ENCODE measurements around the gene WNT5B. TPM values are rescaled to one million over a fixed set of nuclear protein-coding genes. Genes with fewer than 3 reads are reported as not detected.
"Not testable (repeated sequence)": the region's sequence is repeated elsewhere in the genome, so short reads cannot be mapped to it uniquely, and the experiment has no call there.

WNT5B gene
- polyA plus RNA-seq, 1 donor, result 34.3 TPM

- DNase-seq (ENCODE audit: low read depth), result no peak
These were observed 30.3 kb upstream of the WNT5B start for GRCh38 chr12:1598757-1599156.

GRCh38 chr12:1602706-1603105 lies 26.3 kb upstream of the WNT5B start:
- DNase-seq (ENCODE audit: low read depth), result not testable (repeated sequence)

DNA sequence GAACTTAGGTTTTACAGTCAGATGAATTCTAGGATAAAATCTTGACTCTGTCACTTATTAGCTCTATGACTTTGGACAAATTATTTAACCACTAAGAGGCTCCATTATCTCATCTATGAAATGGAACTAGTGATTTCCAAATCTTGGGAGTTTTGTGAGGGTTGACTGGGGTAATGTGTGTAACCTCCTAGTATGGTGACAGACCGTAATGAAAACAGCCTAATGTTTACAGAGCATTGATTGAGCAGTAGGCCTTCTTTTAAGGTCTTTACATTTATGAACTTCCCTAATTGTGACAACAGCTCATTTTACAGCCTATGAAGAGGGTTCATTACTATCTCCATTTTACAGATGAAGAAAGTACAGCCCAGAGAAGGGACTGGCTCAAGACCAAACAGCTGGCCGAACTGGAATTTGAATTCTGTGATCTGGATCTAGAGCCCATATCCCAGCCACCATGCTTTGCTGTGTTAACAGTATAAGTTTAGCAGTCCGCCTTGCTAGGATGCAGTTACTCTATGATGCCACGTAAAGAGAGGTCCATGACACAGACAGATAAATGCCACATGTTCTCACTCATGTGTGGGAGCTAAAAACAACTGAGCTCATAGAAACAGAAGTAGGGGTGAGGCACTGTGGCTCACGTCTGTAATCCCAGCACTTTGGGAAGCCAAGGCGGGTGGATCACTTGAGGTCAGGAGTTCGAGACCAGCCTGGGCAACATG lies 25.6 kb upstream of the WNT5B start:
- no peak for DNase-seq (ENCODE audit: low read depth)

GRCh38 chr12:1604464-1604863 lies 24.6 kb upstream of the WNT5B start:
- no peak for DNase-seq (ENCODE audit: low read depth)

DNA sequence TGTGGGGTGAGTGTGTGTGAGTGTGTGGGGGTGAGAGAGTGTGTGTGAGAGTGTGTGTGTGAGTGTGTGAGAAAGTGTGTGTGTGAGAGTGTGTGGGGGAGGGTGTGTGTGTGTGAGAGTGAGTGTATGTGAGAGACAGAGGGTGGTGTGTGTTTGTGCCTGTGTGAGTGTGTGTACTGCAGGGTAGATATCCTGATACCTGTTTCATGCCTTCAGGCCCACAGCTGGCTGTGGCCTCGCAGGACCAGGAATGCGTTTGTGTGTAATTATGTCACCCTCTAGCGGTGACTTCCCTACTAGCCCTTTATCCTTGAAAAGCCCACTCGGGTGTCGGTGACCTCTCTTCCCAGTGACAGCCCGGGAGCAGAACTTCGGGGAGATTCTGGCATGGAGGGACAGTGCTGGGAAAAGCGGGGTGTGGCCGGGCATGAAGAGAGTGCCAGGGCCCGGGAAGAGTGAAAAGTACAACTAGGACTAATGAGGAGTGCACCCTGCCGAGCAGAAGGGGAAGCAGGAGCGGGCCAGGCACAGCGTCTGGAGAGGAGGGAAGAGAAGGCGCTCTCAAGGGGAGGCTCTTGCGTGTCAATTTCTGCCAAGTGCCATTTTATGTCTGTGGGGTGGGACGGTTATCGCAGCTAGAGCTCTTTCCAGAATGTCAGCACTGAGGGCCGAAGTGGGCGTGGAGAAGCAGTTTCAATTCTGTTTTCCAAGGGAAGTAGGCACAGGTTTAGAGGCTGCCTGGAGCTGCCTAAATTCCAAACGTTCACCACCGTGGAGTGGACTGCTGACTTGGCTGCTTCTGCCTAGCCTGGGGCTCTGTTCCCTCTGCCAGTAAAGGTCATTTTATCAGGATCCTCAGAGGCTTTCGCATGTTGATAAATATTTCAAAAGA lies 23.7 kb upstream of the WNT5B start:
- DNase-seq (ENCODE audit: low read depth), result peak; percentile 77

DNA sequence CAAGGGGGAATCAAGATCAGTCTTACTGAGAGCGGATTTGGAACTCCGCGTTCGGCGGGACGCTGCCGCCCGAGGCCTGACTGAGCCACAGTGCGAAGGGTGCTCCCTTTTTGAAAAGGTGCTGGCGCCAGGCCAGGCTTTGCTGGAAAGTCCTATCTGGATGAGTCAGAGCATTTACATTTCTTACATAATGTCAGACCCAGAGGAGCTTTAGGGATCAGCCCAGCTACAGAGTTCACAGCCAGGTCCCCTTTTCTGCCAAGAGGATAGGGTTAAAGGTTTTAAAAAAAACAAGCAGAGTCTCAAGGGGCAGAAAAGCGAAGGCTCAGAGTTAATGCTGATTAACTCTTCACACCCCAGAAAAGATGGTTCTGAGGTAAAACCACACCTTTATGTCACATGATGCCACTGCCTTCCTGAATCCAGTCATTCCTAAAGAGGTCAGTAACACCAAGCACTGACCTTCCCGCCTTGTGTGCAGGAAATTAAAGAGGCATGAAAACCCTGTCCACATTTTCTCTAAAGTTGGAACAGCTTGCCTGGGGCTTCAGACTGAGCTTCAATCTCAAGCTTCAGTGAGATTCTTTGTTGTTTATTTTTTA lies 22.9 kb upstream of the WNT5B start:
- DNase-seq (ENCODE audit: low read depth), result no peak

DNA sequence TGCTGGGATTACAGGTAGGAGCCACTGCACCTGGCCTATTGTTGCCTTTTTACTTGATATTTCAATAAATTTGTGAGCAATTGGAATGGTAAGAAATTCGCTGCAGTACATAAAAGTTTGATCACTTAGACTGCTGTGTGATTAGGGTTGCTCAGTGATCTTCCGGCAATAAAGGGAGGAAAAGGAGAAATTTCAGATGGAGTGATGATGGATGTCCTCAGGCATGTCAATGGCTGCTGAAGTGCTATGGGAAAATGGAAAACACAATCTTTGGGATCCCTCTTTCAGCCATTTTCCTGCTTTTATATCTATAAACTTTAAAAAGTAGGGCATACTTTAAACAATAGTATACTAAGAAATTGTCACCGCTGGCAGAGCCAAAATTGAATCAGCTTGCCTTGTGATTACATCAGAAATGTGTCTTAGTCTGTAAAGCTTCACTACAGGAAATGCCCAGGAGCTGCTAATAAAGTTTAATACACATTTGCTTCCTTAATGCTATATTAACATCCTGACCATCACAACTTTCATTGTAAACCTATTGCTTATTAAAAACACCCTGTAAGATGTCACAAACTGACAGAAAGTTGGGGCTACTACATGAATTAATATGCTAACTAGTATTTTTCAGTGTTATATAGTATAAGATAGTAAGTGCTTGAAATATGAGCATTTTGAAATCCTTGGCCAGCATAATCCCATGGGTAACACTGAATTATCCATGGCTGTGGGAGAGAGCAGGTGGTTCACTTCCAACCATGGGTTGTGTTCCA lies 20.9 kb upstream of the WNT5B start:
- DNase-seq (ENCODE audit: low read depth), result no peak

GRCh38 chr12:1608713-1609119 lies 20.3 kb upstream of the WNT5B start:
- no peak for DNase-seq (ENCODE audit: low read depth)

DNA sequence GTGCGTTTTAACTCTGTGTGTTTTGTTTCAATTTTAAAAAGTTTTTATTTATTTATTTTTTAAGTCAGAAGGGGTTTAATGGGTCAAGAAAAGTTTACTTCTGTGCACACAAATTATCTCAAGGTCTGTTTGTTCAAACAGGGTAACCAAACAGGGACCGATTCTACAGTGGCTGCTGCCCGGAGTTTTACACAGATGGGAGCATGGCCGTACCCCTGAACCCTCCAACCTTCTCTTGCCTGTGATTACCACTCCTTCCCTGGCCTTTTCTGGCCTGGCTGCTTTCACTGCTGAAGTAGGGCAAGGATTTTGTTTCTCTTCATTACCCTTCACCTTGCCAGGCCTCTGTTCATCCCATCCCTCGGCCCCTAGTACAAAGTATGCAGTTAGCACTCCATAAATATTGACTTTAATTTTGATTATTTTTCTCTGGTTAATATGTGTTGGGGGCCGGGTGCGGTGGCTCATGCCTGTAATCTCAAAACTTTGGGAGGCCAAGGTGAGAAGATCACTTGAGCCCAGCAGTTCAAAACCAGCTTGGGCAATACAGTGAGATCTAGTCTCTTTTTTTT lies 18.9 kb upstream of the WNT5B start:
- DNase-seq (ENCODE audit: low read depth), result no peak

DNA sequence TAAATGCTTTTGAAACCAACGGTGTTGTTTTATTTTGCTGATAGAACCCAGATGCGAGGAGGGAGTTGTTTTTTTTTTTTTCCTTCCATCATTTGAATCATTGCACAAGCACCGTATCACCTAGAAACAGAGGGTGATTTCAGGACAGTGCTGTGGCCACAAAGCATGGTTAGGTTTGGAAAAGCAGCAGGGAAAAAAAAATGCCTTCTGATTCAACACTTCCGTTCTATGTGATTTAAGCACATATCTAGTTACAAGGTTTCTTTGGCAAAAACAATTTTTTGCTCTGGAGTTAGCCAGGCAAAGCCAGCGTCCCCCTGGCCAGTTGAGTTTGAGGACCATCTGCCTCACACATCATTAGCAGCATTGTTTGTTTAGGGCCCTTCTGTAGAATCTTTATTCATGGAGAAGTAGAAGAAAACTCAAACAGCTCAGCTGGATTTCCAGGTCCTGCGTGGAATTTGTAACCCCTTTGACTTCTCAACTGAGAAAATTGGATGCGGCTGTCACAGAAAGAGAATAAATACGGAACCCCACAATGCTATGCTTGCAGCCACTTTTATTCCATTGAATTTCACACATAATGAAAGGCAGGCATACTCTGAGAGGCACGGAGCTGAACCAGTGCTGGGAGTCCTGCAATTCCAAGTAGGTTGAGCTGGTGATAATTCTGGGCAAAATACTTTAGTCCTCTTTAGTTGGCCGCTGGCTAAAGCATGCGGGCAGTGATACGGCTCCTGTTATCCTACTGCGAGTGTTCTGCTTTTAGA lies 17.0 kb upstream of the WNT5B start:
- DNase-seq (ENCODE audit: low read depth), result no peak

- DNase-seq (ENCODE audit: low read depth), result no peak
These were observed 15.2 kb upstream of the WNT5B start for GRCh38 chr12:1613860-1614259.

DNA sequence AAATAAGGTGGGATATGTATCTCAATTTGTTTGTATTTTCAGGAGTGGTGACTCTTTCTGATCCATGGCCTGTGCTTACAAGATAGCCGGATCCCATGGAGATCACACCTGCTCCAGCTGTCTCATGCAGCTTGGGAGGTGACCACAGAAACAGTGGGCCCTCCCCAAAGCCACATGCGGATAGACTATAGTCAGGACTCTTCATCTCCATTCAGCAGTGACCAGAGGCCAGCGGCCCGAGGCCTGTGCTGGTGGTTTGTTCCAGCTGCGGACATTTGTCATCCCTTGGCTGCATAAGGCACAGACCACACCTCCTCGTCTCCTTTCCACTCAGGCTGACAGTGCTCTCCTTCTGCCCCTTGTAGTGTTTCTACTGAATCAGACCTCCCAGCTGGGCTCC lies 14.7 kb upstream of the WNT5B start:
- no peak for DNase-seq (ENCODE audit: low read depth)

- no peak for DNase-seq (ENCODE audit: low read depth)
These were observed 12.6 kb upstream of the WNT5B start for GRCh38 chr12:1616233-1617066.

DNA sequence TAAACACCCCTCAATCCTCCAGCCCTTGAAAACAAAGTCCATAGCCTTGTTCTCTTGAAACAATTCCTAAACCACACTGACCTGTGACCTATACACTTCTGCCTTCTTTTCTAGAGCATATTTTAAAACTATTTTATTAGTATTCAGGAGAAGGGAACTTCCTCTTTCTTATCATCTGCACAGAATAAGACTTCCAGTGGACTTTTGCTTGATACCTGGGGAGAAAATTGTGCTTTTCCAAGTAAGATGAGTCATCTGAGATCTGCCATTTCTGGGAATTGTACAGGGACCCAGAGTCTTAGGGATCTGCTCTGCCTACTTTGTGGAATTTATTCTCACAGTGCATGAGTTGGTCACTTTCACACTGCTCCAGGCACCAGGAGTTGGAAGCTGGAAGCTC lies 10.5 kb upstream of the WNT5B start:
- DNase-seq (ENCODE audit: low read depth), result no peak

GRCh38 chr12:1619159-1619558 lies 9.9 kb upstream of the WNT5B start:
- DNase-seq (ENCODE audit: low read depth), result no peak

GRCh38 chr12:1619587-1619986 lies 9.4 kb upstream of the WNT5B start:
- DNase-seq (ENCODE audit: low read depth), result no peak

DNA sequence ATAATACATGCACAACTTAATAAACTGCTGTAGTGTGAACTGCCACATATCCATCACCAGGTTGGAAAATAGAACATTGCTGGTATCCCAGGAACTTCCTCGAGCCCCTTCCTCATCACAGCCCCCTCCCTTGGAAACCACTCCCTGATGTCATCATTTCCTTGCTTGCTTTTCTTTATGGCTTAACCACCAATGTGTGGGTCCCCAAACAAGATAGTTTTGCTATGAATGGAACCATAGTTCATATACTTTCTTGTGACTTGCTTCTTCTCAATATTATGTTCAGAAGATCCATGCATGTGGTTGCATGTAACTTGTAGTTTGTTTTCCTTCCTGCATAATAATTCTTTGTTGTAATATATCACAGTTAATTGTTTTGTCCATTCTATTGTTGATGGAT lies 8.9 kb upstream of the WNT5B start:
- DNase-seq (ENCODE audit: low read depth), result no peak

DNA sequence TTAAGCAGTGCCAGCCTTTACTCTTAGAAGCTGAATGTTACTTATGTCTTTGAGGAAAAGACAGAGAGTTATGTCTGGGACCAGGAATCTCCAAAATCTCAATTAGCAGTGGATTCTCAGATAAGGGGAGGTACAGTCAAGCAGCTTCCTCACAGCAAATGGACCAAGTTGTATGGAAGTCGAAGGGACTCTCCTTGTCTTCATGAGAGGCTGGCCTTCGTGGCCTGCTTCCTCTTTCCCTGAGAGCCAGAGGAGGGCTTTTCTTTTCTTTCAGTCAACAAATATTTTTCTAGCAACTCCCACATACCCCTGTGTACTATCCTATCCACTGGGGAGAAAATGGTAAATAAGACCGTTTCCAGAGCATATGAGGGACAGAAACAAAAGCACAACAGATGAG lies 6.6 kb upstream of the WNT5B start:
- DNase-seq (ENCODE audit: low read depth), result no peak

DNA sequence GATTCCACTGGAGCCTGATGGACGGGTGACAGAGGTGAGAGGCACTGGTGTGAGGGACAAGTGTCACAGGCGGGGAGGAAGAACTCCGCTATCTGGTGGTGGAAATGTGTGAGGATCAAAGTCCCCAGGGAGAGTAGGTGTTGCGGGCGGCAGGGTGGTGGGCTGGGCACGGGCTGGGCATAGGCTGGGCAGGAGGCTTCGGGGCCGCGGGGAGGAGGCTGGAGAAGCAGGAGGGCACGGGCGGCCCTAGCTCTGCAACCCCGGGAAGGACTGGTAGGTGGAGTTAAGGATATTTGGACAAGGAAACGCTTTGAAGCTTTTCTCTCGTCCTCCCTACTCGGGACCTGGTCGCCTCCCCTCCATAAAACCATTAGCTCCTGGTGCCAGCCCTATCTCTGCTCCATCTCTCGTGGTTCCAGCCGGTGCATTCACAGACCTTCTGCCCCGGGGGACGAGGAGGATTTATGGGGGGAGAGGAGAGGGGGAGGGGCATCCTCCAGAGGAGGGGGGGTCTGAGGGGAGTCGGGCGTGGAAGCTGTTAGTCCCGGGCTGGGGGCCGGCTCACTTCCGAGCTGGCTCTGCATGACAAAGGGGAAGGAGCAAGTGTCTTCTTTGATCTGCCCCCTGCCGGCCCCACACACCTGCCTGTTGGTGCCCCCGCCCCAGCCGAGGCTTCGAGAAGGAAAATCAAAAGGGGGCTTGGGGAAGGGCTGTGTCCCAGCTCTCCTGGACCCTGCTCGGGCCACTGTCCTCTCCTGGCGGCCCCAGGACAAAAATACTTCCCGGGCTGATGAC lies 504 bp downstream of the WNT5B start:
- DNase-seq (ENCODE audit: low read depth), result no peak
